T-helper 2 cell treated with Interferon-gamma antibody and Interleukin-4, amounts not matched to agents 100 ng/mL and 5 ng/mL, for 36 hours (primary cell): Measurements from ENCODE around the gene MTCH2. TPM values are rescaled to one million over a fixed set of nuclear protein-coding genes. Genes with fewer than 3 reads are reported as not detected.
"Not testable (repeated sequence)": the region's sequence is repeated elsewhere in the genome, so short reads cannot be mapped to it uniquely, and the experiment has no call there.

Experiments used
- intact Hi-C: fragments of 100-400 bp; cut with micrococcal nuclease; formaldehyde crosslinking; loops from one replicate; pipeline ENCODE4 v1.15.1; 2023
- total RNA-seq: library from RNA; stranded (reverse); gene quantifications from 2 replicates; pipeline ENCODE4 v1.2.3, GENCODE V29; 2022

The MTCH2 gene
- total RNA-seq, 1 donor from 2014 or later, result 104 TPM

- intact Hi-C loops, result not testable (repeated sequence)
Observed at GRCh38 chr11:47640506-47640905, 1.9 kb downstream of the MTCH2 start.

GRCh38 chr11:47636331-47636730 lies 6.0 kb downstream of the MTCH2 start:
- intact Hi-C loops, result not testable (repeated sequence)

GRCh38 chr11:47631473-47631872 lies 10.9 kb downstream of the MTCH2 start:
- intact Hi-C loops, result no loop called here

- intact Hi-C loops, result no loop called here
Observed at GRCh38 chr11:47628026-47628425, 14.3 kb downstream of the MTCH2 start.

GRCh38 chr11:47626234-47626633 lies 16.1 kb downstream of the MTCH2 start:
- intact Hi-C loops, result no loop called here

- intact Hi-C loops, result no loop called here
Observed at GRCh38 chr11:47620836-47621378, 21.5 kb downstream of the MTCH2 start.

GRCh38 chr11:47617417-47617809 lies 24.9 kb downstream of the MTCH2 start:
- intact Hi-C loops, result no loop called here

GRCh38 chr11:47616726-47617416 lies 25.5 kb downstream of the MTCH2 start:
- intact Hi-C loops, result no loop called here

- intact Hi-C loops, result no loop called here
Observed at GRCh38 chr11:47615249-47615648, 27.1 kb downstream of the MTCH2 start.

GRCh38 chr11:47611348-47611794 lies 31.0 kb downstream of the MTCH2 start:
- intact Hi-C loops, result no loop called here

GRCh38 chr11:47609675-47610074 lies 32.7 kb downstream of the MTCH2 start:
- intact Hi-C loops, result no loop called here

GRCh38 chr11:47607380-47607779 lies 35.0 kb downstream of the MTCH2 start:
- intact Hi-C loops, result no loop called here

GRCh38 chr11:47606731-47607130 lies 35.6 kb downstream of the MTCH2 start:
- intact Hi-C loops, result no loop called here

GRCh38 chr11:47605921-47606320 lies 36.4 kb downstream of the MTCH2 start:
- intact Hi-C loops, result no loop called here

- intact Hi-C loops, result no loop called here
Observed at GRCh38 chr11:47603295-47603694, 39.1 kb downstream of the MTCH2 start.

- intact Hi-C loops, result no loop called here
Observed at GRCh38 chr11:47599902-47600301, 42.5 kb downstream of the MTCH2 start.

GRCh38 chr11:47595967-47596366 lies 46.4 kb downstream of the MTCH2 start:
- intact Hi-C loops, result no loop called here

- intact Hi-C loops, result no loop called here
Observed at GRCh38 chr11:47595029-47595428, 47.3 kb downstream of the MTCH2 start.

GRCh38 chr11:47593934-47594855 lies 48.2 kb downstream of the MTCH2 start, which contains the start of gene C1QTNF4:
Gene C1QTNF4 (minus strand): TSS chr11:47594411. CDS start chr11:47590810, 3,601 bp downstream.
- intact Hi-C loops, result no loop called here

GRCh38 chr11:47593492-47593933 lies 48.8 kb downstream of the MTCH2 start:
- intact Hi-C loops, result no loop called here

- intact Hi-C loops, result no loop called here
Observed at GRCh38 chr11:47592970-47593369, 49.4 kb downstream of the MTCH2 start.

- intact Hi-C loops, result no loop called here
Observed at GRCh38 chr11:47592251-47592650, 50.1 kb downstream of the MTCH2 start.
